SKM-1 treated with dmso at 0.1 percent for 144 hours (cell line): Measurements from ENCODE around the gene TBXAS1.

ENCODE experiments used
- DNase-seq: peaks from one replicate; lab custom pipeline; 2025; ENCODE audit not compliant: unreplicated experiment; lab: John Stamatoyannopoulos, UW

TBXAS1 gene

GRCh38 chr7:139942636-139943035, 113.6 kb downstream of the TBXAS1 start:
- no peak for DNase-seq

- no peak for DNase-seq
Observed at GRCh38 chr7:139943401-139943800, 114.3 kb downstream of the TBXAS1 start.

GRCh38 chr7:139944248-139944647, 115.2 kb downstream of the TBXAS1 start:
- DNase-seq: no peak

- DNase-seq: no peak
Observed at GRCh38 chr7:139946533-139946932, 117.5 kb downstream of the TBXAS1 start.

GRCh38 chr7:139947021-139947420, 118.0 kb downstream of the TBXAS1 start:
- no peak for DNase-seq

- no peak for DNase-seq
Observed at GRCh38 chr7:139948167-139948566, 119.1 kb downstream of the TBXAS1 start.

- DNase-seq: no peak
Observed at GRCh38 chr7:139948587-139949335, 119.7 kb downstream of the TBXAS1 start.

- no peak for DNase-seq
Observed at GRCh38 chr7:139949629-139950028, 120.6 kb downstream of the TBXAS1 start.

GRCh38 chr7:139950881-139951525, 121.9 kb downstream of the TBXAS1 start:
- DNase-seq: no peak

- no peak for DNase-seq
Observed at GRCh38 chr7:139953229-139953628, 124.2 kb downstream of the TBXAS1 start.

- DNase-seq: no peak
Observed at GRCh38 chr7:139955109-139955820, 126.2 kb downstream of the TBXAS1 start.

GRCh38 chr7:139958599-139959284, 129.7 kb downstream of the TBXAS1 start:
- DNase-seq: no peak

- DNase-seq: no peak
Observed at GRCh38 chr7:139959285-139959628, 130.2 kb downstream of the TBXAS1 start.

GRCh38 chr7:139959718-139960117, 130.7 kb downstream of the TBXAS1 start:
- no peak for DNase-seq

- no peak for DNase-seq
Observed at GRCh38 chr7:139960157-139960556, 131.1 kb downstream of the TBXAS1 start.

GRCh38 chr7:139965942-139966628, 137.0 kb downstream of the TBXAS1 start:
- no peak for DNase-seq

- no peak for DNase-seq
Observed at GRCh38 chr7:139966949-139967348, 137.9 kb downstream of the TBXAS1 start.

GRCh38 chr7:139968931-139969330, 139.9 kb downstream of the TBXAS1 start:
- no peak for DNase-seq

- no peak for DNase-seq
Observed at GRCh38 chr7:139972029-139972428, 143.0 kb downstream of the TBXAS1 start.

- DNase-seq: no peak
Observed at GRCh38 chr7:139973101-139974050, 144.3 kb downstream of the TBXAS1 start.
